K562 (cell line): ENCODE measurements around the gene NOPCHAP1. TPM values are rescaled to one million over a fixed set of nuclear protein-coding genes. Genes with fewer than 3 reads are reported as not detected.

Experiments
- ATAC-seq: fragments of 200-7000 bp; cut with Tn5 transposase; 3 replicates; pipeline ENCODE4 v1.9.1; 2020; ENCODE audit warnings: moderate library complexity
- BruUV-seq: library from RNA; stranded (reverse); fragments of 400-500 nt; replicated peaks from 2 replicates; lab custom pipeline; 2021; lab: Mats Ljungman, UMichigan
- CTCF ChIA-PET: fragments of 300-600 bp; formaldehyde crosslinking; extraction: SDS; loops from one replicate; lab custom pipeline; 2021; ENCODE audit warnings: low intra/inter-chr PET ratio; lab: Yijun Ruan, JAX
- POLR2A ChIA-PET: fragments of 300-600, 350-650 bp; sonication (Branson Sonifier 250); formaldehyde crosslinking; extraction: SDS; loops from one replicate; lab custom pipeline; 2021; ENCODE audit warnings: antibody characterized with exemption, inconsistent platforms; lab: Yijun Ruan, JAX
- DNase-seq, 4 experiments: peaks; one replicate each; pipeline versions ENCODE4 v3.0.0 to v3.0.0-alpha.2; 2011 to 2018; ENCODE audit warnings: low spot score in 3 of 4, mixed read lengths in 3 of 4; ENCODE audit errors: extremely low read depth in 1 of 4
- FAIRE-seq: peaks from 2 replicates; lab custom pipeline; 2011; peaks lifted over from hg19 to GRCh38; lab: Jason Lieb, UNC
- H2AFZ ChIP-seq: 2 replicates; pipeline ENCODE4 v1.6.0; 2011; ENCODE audit warnings: low read depth, low read length, control low read depth, inconsistent platforms
- H3K27ac ChIP-seq: fragments of 200-600 bp; 3 replicates; pipeline ENCODE4 v1.8.0; 2011; ENCODE audit warnings: low read depth, mild to moderate bottlenecking, control low read depth, inconsistent platforms, low read length, moderate library complexity, mixed read lengths; ENCODE audit errors: extremely low read depth
- H3K27me3 ChIP-seq, 2 experiments: fragments of 300-600 bp in 1 of 2; 2 replicates in 1 of 2; 3 replicates in 1 of 2; pipeline versions ENCODE4 v1.6.0 to v1.8.0; 2011; ENCODE audit warnings: inconsistent platforms in 2 of 2, low read length in 2 of 2, mild to moderate bottlenecking in 1 of 2, mixed read lengths in 1 of 2, moderate library complexity in 1 of 2; ENCODE audit not compliant: control insufficient read depth in 2 of 2, insufficient read depth in 2 of 2
- H3K36me3 ChIP-seq: fragments of 300-600 bp; 3 replicates; pipeline ENCODE4 v1.8.0; 2011; ENCODE audit warnings: mild to moderate bottlenecking, low read length, inconsistent platforms; ENCODE audit not compliant: control insufficient read depth, insufficient read depth
- H3K4me1 ChIP-seq, 2 experiments: fragments of 200-600 bp in 1 of 2; replicated peaks in 1 of 2; 2 replicates in 1 of 2; 3 replicates in 1 of 2; pipeline versions ENCODE4 v1.5.1 to v1.8.0; 2011; ENCODE audit warnings: inconsistent platforms in 2 of 2, low read length in 2 of 2, mild to moderate bottlenecking in 1 of 2, mixed read lengths in 1 of 2, moderate library complexity in 1 of 2; ENCODE audit not compliant: control insufficient read depth in 2 of 2, insufficient read depth in 2 of 2
- H3K4me2 ChIP-seq: 2 replicates; pipeline ENCODE4 v1.6.1; 2011; ENCODE audit warnings: low read length, control low read depth, inconsistent platforms, mixed read lengths; ENCODE audit not compliant: insufficient read depth
- H3K4me3 ChIP-seq: fragments of 200-600 bp; sonication (generic), shearing (Covaris generic); 2 replicates; pipeline ENCODE4 v1.5.1; 2016; ENCODE audit warnings: control low read depth, inconsistent platforms
- H3K79me2 ChIP-seq: fragments of 200-600 bp; 3 replicates; pipeline ENCODE4 v1.8.0; 2011; ENCODE audit warnings: low read length, inconsistent platforms; ENCODE audit not compliant: control insufficient read depth, insufficient read depth
- H3K9ac ChIP-seq, 2 experiments: 2 replicates each; pipeline versions ENCODE4 v1.6.0 to v1.6.1; 2011; ENCODE audit warnings: low read depth in 2 of 2, low read length in 2 of 2, control low read depth in 1 of 2, inconsistent platforms in 1 of 2, mild to moderate bottlenecking in 1 of 2, mixed read lengths in 1 of 2; ENCODE audit not compliant: insufficient read depth in 1 of 2
- H3K9me1 ChIP-seq: one replicate; pipeline ENCODE4 v1.6.0; 2011; ENCODE audit warnings: inconsistent platforms, mild to moderate bottlenecking, low read length, moderate library complexity; ENCODE audit not compliant: control insufficient read depth, insufficient read depth
- H3K9me3 ChIP-seq: replicated peaks from 2 replicates; pipeline ENCODE4 v1.5.1; 2011; ENCODE audit warnings: low read depth, low read length, inconsistent platforms; ENCODE audit not compliant: control insufficient read depth, insufficient read depth
- H4K20me1 ChIP-seq: replicated peaks from 2 replicates; pipeline ENCODE4 v1.6.1; 2011; ENCODE audit warnings: low read length, inconsistent platforms, mixed read lengths; ENCODE audit not compliant: control insufficient read depth, insufficient read depth
- EWSR1 ChIP-seq: fragments of 450-650 bp; IDR thresholded peaks from 2 replicates; pipeline ENCODE4 v1.6.1; 2018; ENCODE audit warnings: borderline replicate concordance, mild to moderate bottlenecking, low read depth, moderate library complexity; ENCODE audit not compliant: partially characterized antibody
- ILK ChIP-seq: fragments of 450-650 bp; IDR thresholded peaks from 2 replicates; pipeline ENCODE4 v1.6.1; 2016; ENCODE audit warnings: missing genetic modification characterization, low read depth, mild to moderate bottlenecking, missing compliant biosample characterization, moderate library complexity, borderline replicate concordance
- RAD51 ChIP-seq: fragments of 450-650 bp; IDR thresholded peaks from 2 replicates; pipeline ENCODE4 v1.7.1; 2016; ENCODE audit warnings: low read depth, mild to moderate bottlenecking, borderline replicate concordance
- TOE1 ChIP-seq, 2 experiments: fragments of 450-650 bp in 1 of 2; sonication (generic) in 1 of 2; formaldehyde crosslinking in 1 of 2; IDR thresholded peaks; 2 replicates each; pipeline versions ENCODE4 v1.7.1 to v1.8.0; 2016 to 2022; ENCODE audit warnings: borderline replicate concordance in 2 of 2, mild to moderate bottlenecking in 2 of 2, antibody characterized with exemption in 1 of 2, inconsistent platforms in 1 of 2, low read depth in 1 of 2, missing genetic modification reagents in 1 of 2, moderate library complexity in 1 of 2
- WGBS: fragments of 100-300 bp; shearing (Covaris generic); methylation state at CpG from one replicate; pipeline ENCODE4 v1.1.6; 2016; ENCODE audit warnings: low coverage, mixed read lengths; ENCODE audit not compliant: insufficient coverage; ENCODE audit errors: missing lambda C conversion rate; 5-methylcytosine and 5-hydroxymethylcytosine counted together
- in situ Hi-C: fragments of 300-500 bp; cut with MboI; formaldehyde crosslinking; loops from 4 replicates; pipeline ENCODE4 v1.15.0; 2018; ENCODE audit warnings: inconsistent platforms, mixed read lengths
- intact Hi-C: fragments of 100-400 bp; cut with micrococcal nuclease; formaldehyde crosslinking; loops from 2 replicates; pipeline ENCODE4 v1.14.2; 2022
- polyA plus RNA-seq, 8 experiments: library from polyadenylated mRNA; depleted of rRNA in 4 of 8; stranded (reverse) in 5 of 8; unstranded in 3 of 8; fragments of >200 nt; fragmentation: Nextera tagmentation in 2 of 8; fragmentation: Illumina TruSeq in 1 of 8; extraction: Ambion mirVana in 2 of 8; extraction: Trizol in 1 of 8; gene quantifications; 2 replicates each; pipeline versions ENCODE4 v1.2.1 to v1.2.3, GENCODE V29; 2011 to 2014; ENCODE audit warnings: inconsistent platforms in 1 of 8, missing spikeins in 1 of 8
- total RNA-seq, 7 experiments: library from RNA; depleted of rRNA in 6 of 7; stranded (reverse); fragments of >200 nt in 6 of 7; fragmentation: Illumina TruSeq in 2 of 7; extraction: Trizol in 2 of 7; gene quantifications; 2 replicates each; pipeline versions ENCODE4 v1.2.1 to v1.2.3, GENCODE V29; 2011 to 2021; ENCODE audit warnings: low replicate concordance in 1 of 7
- TF ChIP-seq, protein P1 (sequence below): fragments of 450-650 bp; formaldehyde crosslinking; IDR thresholded peaks from 2 replicates; pipeline ENCODE4 v1.4.0; 2020; ENCODE audit warnings: mild to moderate bottlenecking, mixed read lengths
- TF ChIP-seq, protein P2 (sequence below): sonication (generic); formaldehyde crosslinking; IDR thresholded peaks from 2 replicates; pipeline ENCODE4 v1.9.0; 2022; ENCODE audit warnings: mild to moderate bottlenecking, missing genetic modification reagents
- TF ChIP-seq, protein P3 (sequence below), 2 experiments: fragments of 450-650 bp in 1 of 2; sonication (generic) in 1 of 2; formaldehyde crosslinking in 1 of 2; IDR thresholded peaks in 1 of 2; conservative IDR thresholded peaks in 1 of 2; 2 replicates each; pipeline versions ENCODE4 v1.6.1 to v1.8.1; 2016 to 2023; ENCODE audit warnings: mild to moderate bottlenecking in 2 of 2, moderate library complexity in 2 of 2, inconsistent platforms in 1 of 2, missing genetic modification reagents in 1 of 2

Gene NOPCHAP1
- total and polyA plus RNA-seq, 9 of the 15 experiments (the other 6 are each of a cell fraction or from before 2014, with no cell fraction given) = 19.4 to 108 (median 33.4) TPM

DNA sequence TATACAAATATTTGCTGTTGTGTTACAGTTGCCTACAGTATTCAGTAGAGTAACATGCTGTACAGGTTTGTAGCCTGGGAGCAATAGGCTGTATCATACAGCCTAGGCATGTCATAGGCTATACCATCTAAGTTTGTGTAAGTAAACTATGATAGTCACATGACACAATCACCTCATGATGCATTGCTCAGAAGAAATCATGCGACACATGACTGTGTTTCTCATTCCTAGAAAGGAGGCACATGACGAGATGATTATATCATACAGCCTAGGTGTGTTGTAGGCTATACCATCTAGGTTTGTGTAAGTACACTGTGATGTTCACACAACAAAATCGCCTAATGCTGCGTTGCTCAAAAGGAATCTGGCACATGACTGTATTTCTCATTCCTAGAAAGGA is 31.9 kb downstream of the NOPCHAP1 start:
- ATAC-seq (peak; percentile 26; the same call in 2 of the 3 replicates), FAIRE-seq (no peak), DNase-seq (no peak)
- Histone ChIP-seq H3K27me3 (no peaks in the 10 kb centered on the region), H3K9ac (no peak overlapping the region), H3K9me3 (no peaks in the 10 kb centered on the region), H3K27ac (no peak overlapping the region), H4K20me1 (no peaks in the 10 kb centered on the region), H3K9me1 (no peaks in the 10 kb centered on the region), H3K79me2 (no peaks in the 10 kb centered on the region), H3K4me2 (no peak overlapping the region), H2AFZ (no peak overlapping the region), H3K4me1 (no peaks in the 10 kb centered on the region), H3K4me3 (no peak overlapping the region), H3K36me3 (peaks cover 26% of the 10 kb centered on the region; the same call in 2 of the 3 replicates)
- BruUV-seq = no TSS peak
- TF ChIP-seq TOE1 (IDR thresholded peaks at IDR 0.05; ENCODE audit: borderline replicate concordance) (peak; percentile 60; the same call in 1 of the 2 replicates), TOE1 (CRISPR knock-in tag; IDR thresholded peaks at IDR 0.05; ENCODE audit: borderline replicate concordance, low read depth) (no peak), EWSR1 (no peak), ILK (tag) (no peak), RAD51 (peak; percentile 70)
- TF ChIP-seq, protein P1, sequence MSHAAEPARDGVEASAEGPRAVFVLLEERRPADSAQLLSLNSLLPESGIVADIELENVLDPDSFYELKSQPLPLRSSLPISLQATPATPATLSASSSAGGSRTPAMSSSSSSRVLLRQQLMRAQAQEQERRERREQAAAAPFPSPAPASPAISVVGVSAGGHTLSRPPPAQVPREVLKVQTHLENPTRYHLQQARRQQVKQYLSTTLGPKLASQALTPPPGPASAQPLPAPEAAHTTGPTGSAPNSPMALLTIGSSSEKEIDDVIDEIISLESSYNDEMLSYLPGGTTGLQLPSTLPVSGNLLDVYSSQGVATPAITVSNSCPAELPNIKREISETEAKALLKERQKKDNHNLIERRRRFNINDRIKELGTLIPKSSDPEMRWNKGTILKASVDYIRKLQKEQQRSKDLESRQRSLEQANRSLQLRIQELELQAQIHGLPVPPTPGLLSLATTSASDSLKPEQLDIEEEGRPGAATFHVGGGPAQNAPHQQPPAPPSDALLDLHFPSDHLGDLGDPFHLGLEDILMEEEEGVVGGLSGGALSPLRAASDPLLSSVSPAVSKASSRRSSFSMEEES (CRISPR knock-in tag) = peak; percentile 86
- TF ChIP-seq, protein P2, sequence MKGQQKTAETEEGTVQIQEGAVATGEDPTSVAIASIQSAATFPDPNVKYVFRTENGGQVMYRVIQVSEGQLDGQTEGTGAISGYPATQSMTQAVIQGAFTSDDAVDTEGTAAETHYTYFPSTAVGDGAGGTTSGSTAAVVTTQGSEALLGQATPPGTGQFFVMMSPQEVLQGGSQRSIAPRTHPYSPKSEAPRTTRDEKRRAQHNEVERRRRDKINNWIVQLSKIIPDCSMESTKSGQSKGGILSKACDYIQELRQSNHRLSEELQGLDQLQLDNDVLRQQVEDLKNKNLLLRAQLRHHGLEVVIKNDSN = peak; percentile 54; the same call in 1 of the 2 replicates
- TF ChIP-seq, protein P3, sequence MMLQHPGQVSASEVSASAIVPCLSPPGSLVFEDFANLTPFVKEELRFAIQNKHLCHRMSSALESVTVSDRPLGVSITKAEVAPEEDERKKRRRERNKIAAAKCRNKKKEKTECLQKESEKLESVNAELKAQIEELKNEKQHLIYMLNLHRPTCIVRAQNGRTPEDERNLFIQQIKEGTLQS (IDR thresholded peaks at IDR 0.05) = 0 out of 2 replicates have a peak, but pooled peaks have one; percentile 33
- TF ChIP-seq, protein P3 (CRISPR knock-in tag; conservative IDR thresholded peaks at IDR 0.05) = no peak
- ChIA-PET CTCF (no interaction called here), POLR2A (no interaction called here)
- in situ Hi-C loops (no loop called here), intact Hi-C loops (no loop called here)
- 78% methylated on average over 4 of the region's 4 CpGs for WGBS
